Measurements from ENCODE around the gene AHRR.

The AHRR gene

GRCh38 chr5:460273-460625, 138.7 kb downstream of the AHRR start:
- Histone ChIP-seq H3K36me3 (replicated peaks) (peaks cover 31% of the 10 kb centered on the region), H3K27me3 (ENCODE audit: low read depth) (no peaks in the 10 kb centered on the region), H3K4me3 (no peak overlapping the region), H3K4me1 (no peaks in the 10 kb centered on the region), H3K9me3 (no peaks in the 10 kb centered on the region)
- no peak for DNase-seq (ENCODE audit: low spot score in 2 of 2)
- in situ Hi-C loops (cut with MboI; ENCODE audit: low sequenced_read_pairs): no loop called here

- Histone ChIP-seq H3K9me3 (no peaks in the 10 kb centered on the region), H3K4me1 (no peaks in the 10 kb centered on the region), H3K4me3 (no peak overlapping the region), H3K36me3 (replicated peaks) (peaks cover 27% of the 10 kb centered on the region), H3K27me3 (ENCODE audit: low read depth) (no peaks in the 10 kb centered on the region)
- in situ Hi-C loops (cut with MboI; ENCODE audit: low sequenced_read_pairs): no loop called here
- peak in 1 of 2 experiments; percentile 5 for DNase-seq (ENCODE audit: low spot score in 2 of 2)
Measured at GRCh38 chr5:462051-462481, 140.6 kb downstream of the AHRR start.

GRCh38 chr5:463301-463700, 141.8 kb downstream of the AHRR start:
- in situ Hi-C loops (cut with MboI; ENCODE audit: low sequenced_read_pairs): no loop called here
- no peak overlapping the region for H3K4me3 ChIP-seq
- DNase-seq (ENCODE audit: low spot score in 2 of 2): no peak
- no peaks in the 10 kb centered on the region for H3K4me1 ChIP-seq
- no peaks in the 10 kb centered on the region for H3K27me3 ChIP-seq (ENCODE audit: low read depth)
- H3K9me3 ChIP-seq: no peaks in the 10 kb centered on the region
- H3K36me3 ChIP-seq (replicated peaks): peaks cover 23% of the 10 kb centered on the region

GRCh38 chr5:463952-464351, 142.4 kb downstream of the AHRR start:
- Histone ChIP-seq H3K36me3 (replicated peaks) (peaks cover 23% of the 10 kb centered on the region), H3K9me3 (no peaks in the 10 kb centered on the region), H3K4me3 (no peak overlapping the region), H3K4me1 (no peaks in the 10 kb centered on the region), H3K27me3 (ENCODE audit: low read depth) (no peaks in the 10 kb centered on the region)
- no peak for DNase-seq (ENCODE audit: low spot score in 2 of 2)
- in situ Hi-C loops (cut with MboI; ENCODE audit: low sequenced_read_pairs): no loop called here

GRCh38 chr5:464446-464842, 142.9 kb downstream of the AHRR start:
- no peak for DNase-seq (ENCODE audit: low spot score in 2 of 2)
- no peak overlapping the region for H3K4me3 ChIP-seq
- H3K36me3 ChIP-seq (replicated peaks): peaks cover 23% of the 10 kb centered on the region
- in situ Hi-C loops (cut with MboI; ENCODE audit: low sequenced_read_pairs): no loop called here
- no peaks in the 10 kb centered on the region for H3K9me3 ChIP-seq
- H3K4me1 ChIP-seq: no peaks in the 10 kb centered on the region
- no peaks in the 10 kb centered on the region for H3K27me3 ChIP-seq (ENCODE audit: low read depth)

GRCh38 chr5:464843-465590, 143.5 kb downstream of the AHRR start:
- in situ Hi-C loops (cut with MboI; ENCODE audit: low sequenced_read_pairs): no loop called here
- H3K36me3 ChIP-seq (replicated peaks): peaks cover 23% of the 10 kb centered on the region
- H3K4me1 ChIP-seq: no peaks in the 10 kb centered on the region
- no peaks in the 10 kb centered on the region for H3K9me3 ChIP-seq
- no peaks in the 10 kb centered on the region for H3K27me3 ChIP-seq (ENCODE audit: low read depth)
- DNase-seq (ENCODE audit: low spot score in 2 of 2): no peak
- no peak overlapping the region for H3K4me3 ChIP-seq

DNA sequence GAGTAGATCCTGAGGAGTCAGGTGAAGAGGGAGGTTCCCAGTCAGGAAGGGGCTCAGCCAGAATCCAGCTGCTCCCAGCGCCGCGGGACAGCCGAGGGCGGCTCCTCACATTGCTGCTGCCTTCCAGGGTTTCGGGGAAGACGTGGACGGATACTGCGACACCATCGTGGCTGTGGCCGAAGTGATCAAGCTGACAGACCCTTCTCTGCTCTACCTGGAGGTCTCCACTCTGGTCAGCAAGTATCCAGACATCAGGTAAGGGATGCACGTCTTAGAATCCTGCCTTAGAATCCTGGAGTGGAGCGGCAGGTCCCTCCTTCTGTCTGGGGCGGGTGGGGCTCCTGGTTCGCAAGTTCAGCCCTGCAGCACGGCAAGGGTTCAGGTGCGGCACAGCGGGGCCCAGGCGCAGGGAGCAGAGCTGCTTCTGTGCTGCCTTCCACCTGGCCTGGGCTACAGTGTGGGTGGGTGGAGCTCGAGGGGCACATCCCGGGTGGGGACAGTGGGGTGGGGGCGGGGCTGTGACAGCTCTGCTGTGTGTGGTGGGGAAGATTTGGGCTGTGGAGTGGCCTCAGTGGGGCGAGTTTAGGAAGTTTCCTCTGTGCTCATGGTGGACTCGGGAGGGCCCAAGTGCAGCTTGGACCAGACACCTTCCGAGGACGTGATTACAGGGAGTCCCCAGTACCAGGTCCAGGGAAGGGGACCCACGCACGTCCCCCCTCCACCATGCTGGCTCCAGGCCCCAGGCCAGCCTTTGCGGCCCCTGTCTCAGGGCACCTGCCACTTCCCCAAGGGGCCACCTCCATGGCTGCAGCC, 144.3 kb downstream of the AHRR start:
- H3K4me3 ChIP-seq: no peak overlapping the region
- peaks cover 2% of the 10 kb centered on the region; the same call in 1 of the 2 replicates for H3K4me1 ChIP-seq
- in situ Hi-C loops (cut with MboI; ENCODE audit: low sequenced_read_pairs): no loop called here
- no peaks in the 10 kb centered on the region for H3K27me3 ChIP-seq (ENCODE audit: low read depth)
- H3K36me3 ChIP-seq (replicated peaks): peaks cover 23% of the 10 kb centered on the region
- no peaks in the 10 kb centered on the region for H3K9me3 ChIP-seq
- DNase-seq (ENCODE audit: low spot score in 2 of 2): no peak

GRCh38 chr5:466661-467310, 145.3 kb downstream of the AHRR start:
- Histone ChIP-seq H3K36me3 (replicated peaks) (peaks cover 22% of the 10 kb centered on the region), H3K4me3 (no peak overlapping the region), H3K4me1 (peaks cover 10% of the 10 kb centered on the region), H3K9me3 (no peaks in the 10 kb centered on the region), H3K27me3 (ENCODE audit: low read depth) (no peaks in the 10 kb centered on the region)
- in situ Hi-C loops (cut with MboI; ENCODE audit: low sequenced_read_pairs): no loop called here
- DNase-seq (ENCODE audit: low spot score in 2 of 2): no peak

DNA sequence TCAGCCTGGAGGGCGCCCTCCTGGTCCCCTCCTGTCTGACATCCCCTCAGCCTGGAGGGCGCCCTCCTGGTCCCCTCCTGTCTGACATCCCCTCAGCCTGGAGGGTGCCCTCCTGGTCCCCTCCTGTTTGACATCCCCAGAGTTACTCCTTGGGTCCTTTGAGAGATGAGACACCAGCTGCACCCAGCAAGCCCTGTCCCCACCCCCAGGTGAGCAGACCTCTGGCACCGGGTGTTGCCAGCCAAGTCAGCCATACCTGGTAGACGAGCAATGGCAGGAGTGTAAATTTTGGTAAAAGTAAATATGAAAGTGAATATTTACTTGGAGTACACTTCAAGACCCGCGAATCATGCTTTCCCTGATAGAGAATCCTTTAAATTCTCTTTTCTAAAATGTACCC, 146.9 kb downstream of the AHRR start:
- in situ Hi-C loops (cut with MboI; ENCODE audit: low sequenced_read_pairs): no loop called here
- DNase-seq (ENCODE audit: low spot score in 2 of 2): no peak
- Histone ChIP-seq H3K27me3 (ENCODE audit: low read depth) (no peaks in the 10 kb centered on the region), H3K4me3 (no peak overlapping the region), H3K36me3 (replicated peaks) (peaks cover 6% of the 10 kb centered on the region; the same call in 1 of the 2 replicates), H3K4me1 (peaks cover 12% of the 10 kb centered on the region), H3K9me3 (no peaks in the 10 kb centered on the region)

GRCh38 chr5:469752-470483, 148.4 kb downstream of the AHRR start:
- in situ Hi-C loops (cut with MboI; ENCODE audit: low sequenced_read_pairs): no loop called here
- Histone ChIP-seq H3K36me3 (replicated peaks) (peaks cover 4% of the 10 kb centered on the region; the same call in 1 of the 2 replicates), H3K27me3 (ENCODE audit: low read depth) (no peaks in the 10 kb centered on the region), H3K9me3 (no peaks in the 10 kb centered on the region), H3K4me3 (no peak overlapping the region), H3K4me1 (peaks cover 12% of the 10 kb centered on the region)
- no peak for DNase-seq (ENCODE audit: low spot score in 2 of 2)

GRCh38 chr5:470961-471749, 149.6 kb downstream of the AHRR start:
- no peak for DNase-seq (ENCODE audit: low spot score in 2 of 2)
- in situ Hi-C loops (cut with MboI; ENCODE audit: low sequenced_read_pairs): no loop called here
- H3K9me3 ChIP-seq: no peaks in the 10 kb centered on the region
- peak overlapping the region; percentile 59 for H3K4me3 ChIP-seq
- H3K4me1 ChIP-seq: peaks cover 12% of the 10 kb centered on the region
- H3K36me3 ChIP-seq (replicated peaks): peaks cover 4% of the 10 kb centered on the region; the same call in 1 of the 2 replicates
- H3K27me3 ChIP-seq (ENCODE audit: low read depth): no peaks in the 10 kb centered on the region

GRCh38 chr5:471750-472058, 150.2 kb downstream of the AHRR start:
- H3K4me1 ChIP-seq: peaks cover 12% of the 10 kb centered on the region
- H3K27me3 ChIP-seq (ENCODE audit: low read depth): no peaks in the 10 kb centered on the region
- DNase-seq (ENCODE audit: low spot score in 2 of 2): no peak
- H3K36me3 ChIP-seq (replicated peaks): peaks cover 5% of the 10 kb centered on the region; the same call in 1 of the 2 replicates
- in situ Hi-C loops (cut with MboI; ENCODE audit: low sequenced_read_pairs): no loop called here
- peak overlapping the region; percentile 59 for H3K4me3 ChIP-seq
- H3K9me3 ChIP-seq: no peaks in the 10 kb centered on the region

GRCh38 chr5:472076-472655, 150.7 kb downstream of the AHRR start:
- peak in 1 of 2 experiments; percentile 54 for DNase-seq (ENCODE audit: low spot score in 2 of 2)
- H3K36me3 ChIP-seq (replicated peaks): peaks cover 9% of the 10 kb centered on the region
- in situ Hi-C loops (cut with MboI; ENCODE audit: low sequenced_read_pairs): no loop called here
- no peaks in the 10 kb centered on the region for H3K9me3 ChIP-seq
- H3K4me1 ChIP-seq: peaks cover 12% of the 10 kb centered on the region
- no peaks in the 10 kb centered on the region for H3K27me3 ChIP-seq (ENCODE audit: low read depth)
- H3K4me3 ChIP-seq: peak overlapping the region; percentile 59

Measured in HAP-1 (cell line).